ENCODE measurements around the gene PRR14.

- TF ChIP-seq NFE2L2 (IDR thresholded peaks at IDR 0.05; ENCODE audit: low read depth, low read length) (no peak), SMC3 (IDR thresholded peaks at IDR 0.05; ENCODE audit: low read depth, low read length) (peak; percentile 51; the same call in 1 of the 2 replicates)
Measured at GRCh38 chr16:30637944-30638343, 12.8 kb upstream of the PRR14 start.
